Immature natural killer cell (primary cell): ENCODE results near the gene SPRR3. TPM values are rescaled to one million over a fixed set of nuclear protein-coding genes. Genes with fewer than 3 reads are reported as not detected.

Experiments
- DNase-seq, 3 donors: peaks; one replicate each; pipeline ENCODE4 v3.0.0; 2022; ENCODE audit warnings: mixed read lengths in 1 of 3
- H3K27ac Mint-ChIP-seq, 6 donors: one replicate each; pipeline ENCODE4 v1.8.0; 2020; ENCODE audit warnings: mixed read lengths in 6 of 6, mild to moderate bottlenecking in 5 of 6, inconsistent platforms in 4 of 6, moderate library complexity in 3 of 6
- H3K27me3 Mint-ChIP-seq, 3 donors: one replicate each; pipeline ENCODE4 v1.8.0; 2020 to 2021; ENCODE audit warnings: low read depth in 3 of 3, mild to moderate bottlenecking in 3 of 3, mixed read lengths in 3 of 3, moderate library complexity in 3 of 3, inconsistent platforms in 1 of 3
- H3K36me3 Mint-ChIP-seq, 3 donors: one replicate each; pipeline ENCODE4 v1.8.0; 2020; ENCODE audit warnings: mixed read lengths in 3 of 3, inconsistent platforms in 2 of 3, mild to moderate bottlenecking in 2 of 3
- H3K4me1 Mint-ChIP-seq, 2 donors: one replicate each; pipeline ENCODE4 v1.8.0; 2020; ENCODE audit warnings: inconsistent platforms in 2 of 2, mild to moderate bottlenecking in 2 of 2, mixed read lengths in 2 of 2, moderate library complexity in 1 of 2
- H3K4me3 Mint-ChIP-seq, 5 donors: one replicate each; pipeline ENCODE4 v1.8.0; 2020; ENCODE audit warnings: mild to moderate bottlenecking in 5 of 5, mixed read lengths in 5 of 5, inconsistent platforms in 3 of 5, moderate library complexity in 3 of 5
- H3K9me3 Mint-ChIP-seq, 6 donors: one replicate each; pipeline ENCODE4 v1.8.0; 2020; ENCODE audit warnings: mild to moderate bottlenecking in 6 of 6, mixed read lengths in 6 of 6, inconsistent platforms in 4 of 6, moderate library complexity in 3 of 6
- polyA plus RNA-seq, 3 donors: library from polyadenylated mRNA; unstranded; fragments of 300-500 nt; fragmentation: Illumina TruSeq; gene quantifications; one replicate each; pipeline ENCODE4 v1.2.3, GENCODE V29; 2021

SPRR3 gene
- polyA plus RNA-seq, 3 donors from 2014 or later, result not detected

DNA sequence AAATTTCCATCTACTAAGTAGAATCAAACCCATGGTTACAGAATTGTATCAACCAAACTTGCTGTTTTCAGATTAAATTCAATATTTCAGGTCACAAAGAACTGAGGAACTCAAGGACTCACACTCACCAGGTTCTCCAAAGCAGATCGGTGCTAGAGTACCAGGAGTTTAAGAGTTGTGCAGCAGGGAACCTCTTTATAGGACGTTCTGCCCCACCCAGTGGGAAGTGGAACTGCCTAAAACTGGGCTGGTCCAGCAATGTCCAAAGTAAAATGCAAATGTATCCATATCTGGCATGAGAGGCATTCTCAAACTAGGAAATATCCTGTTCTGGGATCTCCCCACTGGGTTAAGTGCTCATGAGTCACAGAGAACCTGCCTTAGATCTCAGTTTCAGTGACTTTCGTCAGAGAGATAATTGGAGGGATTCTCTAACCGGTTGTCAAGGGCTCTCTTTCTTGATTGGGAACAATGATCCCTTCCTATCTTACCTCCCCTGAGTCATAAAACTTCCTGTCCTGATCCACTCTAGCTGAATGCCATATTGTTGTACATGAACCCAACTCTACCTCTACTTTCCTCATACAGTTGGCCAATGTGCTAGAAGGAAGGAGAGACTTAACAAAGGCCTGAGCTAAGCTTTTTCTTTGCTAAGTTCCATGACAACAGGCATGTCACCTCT lies 39.5 kb downstream of the SPRR3 start, which contains the start of gene SPRR2D:
Gene SPRR2D (minus strand): TSS at position 171 of the 682 bp plus-strand sequence. CDS start 774 bp downstream, outside the sequence.
- H3K27ac Mint-ChIP-seq, result no peak within 1 kb of the TSS
- H3K9me3 Mint-ChIP-seq, result peaks cover 0 to 6% (median 0%) of the 10 kb centered on the region in 6 donors
- H3K4me3 Mint-ChIP-seq, result no peak within 1 kb of the TSS
- no peak for DNase-seq
- no peaks in the 10 kb centered on the region for H3K4me1 Mint-ChIP-seq
- H3K27me3 Mint-ChIP-seq, result peaks cover 7 to 14% (median 7%) of the 10 kb centered on the region in 3 donors
- H3K36me3 Mint-ChIP-seq, result no peaks in the 10 kb centered on the region

DNA sequence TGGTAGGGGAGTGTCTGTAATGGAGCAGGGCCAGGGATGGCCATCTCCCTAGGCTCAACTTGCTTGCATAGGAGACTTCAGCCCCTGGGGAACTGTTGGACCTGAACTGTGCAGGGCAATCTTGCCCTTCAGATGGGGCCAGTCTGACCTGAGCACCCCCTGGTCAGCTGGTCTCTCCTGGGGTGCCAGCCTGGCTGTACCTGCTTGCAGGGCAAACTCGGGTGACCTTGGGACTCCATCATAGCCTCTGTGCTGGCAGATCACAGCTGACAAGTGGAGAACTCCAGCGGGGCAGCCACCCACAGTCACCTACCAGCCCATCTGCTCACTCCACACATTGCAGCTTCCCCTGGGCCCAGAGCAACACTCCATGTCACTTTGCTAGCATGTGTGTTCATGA lies 47.7 kb downstream of the SPRR3 start:
- Mint-ChIP-seq H3K9me3 (peaks cover 0 to 3% (median 0%) of the 10 kb centered on the region in 6 donors), H3K4me3 (no peak overlapping the region), H3K36me3 (no peaks in the 10 kb centered on the region), H3K4me1 (no peaks in the 10 kb centered on the region), H3K27ac (no peak overlapping the region), H3K27me3 (peaks cover 3 to 25% (median 10%) of the 10 kb centered on the region in 3 donors)
- no peak for DNase-seq

Other genes starting within 250 kb of the SPRR3 start
- not detected for gene KPRP, start 243.7 kb upstream of the SPRR3 start, polyA plus RNA-seq
- gene LCE1F, start 226.6 kb upstream of the SPRR3 start, polyA plus RNA-seq, result not detected
- not detected for gene LCE1E, start 215.5 kb upstream of the SPRR3 start, polyA plus RNA-seq
- gene LCE1D, start 205.0 kb upstream of the SPRR3 start, polyA plus RNA-seq, result not detected
- not detected for gene LCE1C, start 195.1 kb upstream of the SPRR3 start, polyA plus RNA-seq
- not detected for gene LCE1B, start 189.8 kb upstream of the SPRR3 start, polyA plus RNA-seq
- not detected for gene LCE1A, start 174.3 kb upstream of the SPRR3 start, polyA plus RNA-seq
- gene LCE6A, start 158.9 kb upstream of the SPRR3 start, polyA plus RNA-seq, result not detected
- gene LCE7A, start 141.8 kb upstream of the SPRR3 start, polyA plus RNA-seq, result not detected
- gene SMCP, start 123.4 kb upstream of the SPRR3 start, polyA plus RNA-seq, result not detected
- not detected for gene IVL, start 93.2 kb upstream of the SPRR3 start, polyA plus RNA-seq
- gene SPRR5, start 54.5 kb upstream of the SPRR3 start, polyA plus RNA-seq, result not detected
- gene SPRR4, start 31.1 kb upstream of the SPRR3 start, polyA plus RNA-seq, result not detected
- not detected for gene SPRR1A, start 17.7 kb upstream of the SPRR3 start, polyA plus RNA-seq
- gene SPRR1B, start 29.5 kb downstream of the SPRR3 start, polyA plus RNA-seq, result not detected
- not detected for gene SPRR2D, start 39.4 kb downstream of the SPRR3 start, polyA plus RNA-seq
- not detected for gene SPRR2A, start 55.8 kb downstream of the SPRR3 start, polyA plus RNA-seq
- gene SPRR2B, start 69.9 kb downstream of the SPRR3 start, polyA plus RNA-seq, result not detected
- gene SPRR2E, start 92.8 kb downstream of the SPRR3 start, polyA plus RNA-seq, result not detected
- not detected for gene SPRR2F, start 111.8 kb downstream of the SPRR3 start, polyA plus RNA-seq
- not detected for gene SPRR2G, start 149.1 kb downstream of the SPRR3 start, polyA plus RNA-seq
- not detected for gene LELP1, start 201.7 kb downstream of the SPRR3 start, polyA plus RNA-seq
- gene PRR9, start 215.8 kb downstream of the SPRR3 start, polyA plus RNA-seq, result not detected